ENCODE measurements around the gene SSRP1.
"Not testable (repeated sequence)": the region's sequence is repeated elsewhere in the genome, so short reads cannot be mapped to it uniquely, and the experiment has no call there.

Gene SSRP1

GRCh38 chr11:57300785-57301184 lies 34.9 kb downstream of the SSRP1 start:
- DNase-seq (ENCODE audit: low read depth) = no peak

DNA sequence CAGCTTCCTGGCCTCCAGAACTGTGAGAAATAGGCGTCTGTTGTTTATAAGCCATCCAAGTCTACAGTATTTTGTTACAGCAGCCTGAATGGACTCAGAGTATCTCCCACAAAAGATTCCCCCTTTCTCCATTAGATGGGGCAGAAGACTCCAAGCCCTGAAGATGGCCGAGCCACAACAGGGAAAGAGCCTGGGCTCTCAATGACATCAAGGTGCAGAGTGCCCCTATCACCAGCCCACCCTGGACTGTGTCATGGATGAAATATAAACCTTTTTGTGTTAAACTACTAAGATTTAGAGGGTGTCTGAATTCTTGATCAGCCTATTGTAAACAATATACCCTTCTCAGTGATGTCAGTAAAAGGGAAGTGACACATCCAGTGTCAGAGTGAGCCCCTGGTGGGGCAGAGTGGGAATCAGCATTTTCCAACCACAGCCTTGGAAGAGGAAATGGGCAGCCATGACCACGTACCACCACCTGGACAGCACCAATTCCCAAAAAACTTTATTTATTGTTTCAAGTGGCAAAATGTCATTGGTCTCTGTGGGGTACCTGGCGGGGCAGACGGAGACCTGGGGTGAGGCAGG lies 36.4 kb downstream of the SSRP1 start:
- no peak for DNase-seq (ENCODE audit: low read depth)

DNA sequence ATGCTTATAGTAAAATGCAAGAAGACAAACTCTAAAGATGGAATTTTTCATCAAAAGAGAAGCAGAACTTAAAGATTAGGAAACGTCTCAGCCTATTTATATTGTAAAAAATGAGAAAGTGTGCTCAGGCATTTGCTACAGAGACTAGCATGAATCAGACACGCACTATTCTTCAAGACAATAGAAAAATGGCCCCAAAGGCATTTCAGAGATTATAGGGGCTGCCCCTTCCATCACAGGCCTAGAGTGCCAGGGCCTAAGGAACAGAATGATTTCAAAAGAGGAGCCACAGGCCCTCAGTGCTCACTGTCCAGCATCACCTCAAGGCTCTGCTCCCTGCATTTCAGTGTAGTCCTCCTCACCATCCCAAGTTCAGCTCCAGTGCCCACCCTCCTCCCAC lies 38.5 kb downstream of the SSRP1 start:
- DNase-seq (ENCODE audit: low read depth) = no peak

GRCh38 chr11:57296205-57296604 lies 39.5 kb downstream of the SSRP1 start:
- not testable (repeated sequence) for DNase-seq (ENCODE audit: low read depth)

DNA sequence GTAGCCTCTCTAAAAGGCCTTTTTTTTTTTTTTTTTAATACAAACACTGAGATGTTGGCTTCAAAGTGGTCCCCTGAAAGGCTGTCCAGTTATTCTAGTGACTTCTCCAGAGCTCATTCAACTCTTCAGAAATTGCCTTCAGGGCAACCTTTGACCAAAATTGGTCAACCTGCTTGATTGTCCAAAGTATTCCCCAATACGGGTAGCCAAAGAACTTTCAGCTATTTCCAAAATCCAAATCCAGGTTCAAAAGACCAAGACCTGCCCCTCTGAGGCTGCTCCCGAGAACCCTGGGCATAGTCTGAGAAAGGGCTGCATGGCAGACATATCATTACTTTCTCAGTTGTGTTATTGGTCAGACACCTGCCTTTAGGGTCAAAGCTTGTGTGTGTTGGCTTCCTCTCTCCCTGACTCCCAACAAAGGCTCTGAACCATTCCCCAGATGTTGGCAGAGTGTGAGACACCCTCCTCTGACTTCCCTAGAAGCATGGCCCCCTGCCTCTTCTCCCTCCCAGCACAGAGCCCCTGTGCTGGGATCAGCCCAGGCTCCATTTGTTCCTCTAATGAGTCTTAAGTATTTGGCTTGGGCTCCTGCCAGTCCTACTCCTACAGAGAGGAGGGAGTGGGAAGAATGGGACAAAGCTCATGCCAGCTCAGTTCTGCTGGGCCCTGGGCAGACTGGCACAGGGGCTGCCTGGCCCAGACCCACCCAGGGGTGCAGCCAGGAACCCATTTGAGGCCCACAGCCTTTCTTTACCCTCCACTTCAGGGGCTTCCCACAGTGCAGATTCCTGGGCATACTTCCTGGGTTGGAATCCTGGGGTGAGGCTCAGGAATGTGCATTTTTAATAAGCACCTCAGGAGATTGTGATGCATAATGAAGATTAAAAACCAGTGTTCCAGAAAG lies 41.2 kb downstream of the SSRP1 start:
- DNase-seq (ENCODE audit: low read depth) = peak; percentile 27

GRCh38 chr11:57290288-57290687 lies 45.4 kb downstream of the SSRP1 start:
- no peak for DNase-seq (ENCODE audit: low read depth)

- peak; percentile 30 for DNase-seq (ENCODE audit: low read depth)
Measured at GRCh38 chr11:57288771-57289579, 46.7 kb downstream of the SSRP1 start.

DNA sequence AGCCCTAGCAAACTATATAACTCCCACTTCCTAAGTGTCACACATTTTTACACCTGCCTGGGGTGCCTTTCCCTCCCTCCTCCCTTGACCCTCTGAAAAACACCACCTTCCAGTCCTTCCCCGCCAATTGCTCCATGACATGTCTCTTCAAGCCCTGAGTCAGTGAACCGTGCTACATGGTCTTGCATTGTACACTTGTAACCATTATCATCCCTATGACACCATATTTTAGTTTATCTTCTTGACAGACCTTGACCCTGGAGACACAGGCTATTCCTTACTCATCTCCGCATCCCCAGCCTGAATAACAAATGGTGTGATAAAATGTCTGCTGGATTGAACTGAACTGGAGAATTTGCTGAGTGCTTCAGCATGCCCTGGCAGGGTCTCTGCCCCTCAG lies 47.8 kb downstream of the SSRP1 start:
- no peak for DNase-seq (ENCODE audit: low read depth)

GRCh38 chr11:57283231-57283990 lies 52.3 kb downstream of the SSRP1 start:
- no peak for DNase-seq (ENCODE audit: low read depth)

- not testable (repeated sequence) for DNase-seq (ENCODE audit: low read depth)
Measured at GRCh38 chr11:57281546-57281945, 54.1 kb downstream of the SSRP1 start.

- DNase-seq (ENCODE audit: low read depth) = peak; percentile 83
Measured at GRCh38 chr11:57279116-57279515, 56.6 kb downstream of the SSRP1 start.

DNA sequence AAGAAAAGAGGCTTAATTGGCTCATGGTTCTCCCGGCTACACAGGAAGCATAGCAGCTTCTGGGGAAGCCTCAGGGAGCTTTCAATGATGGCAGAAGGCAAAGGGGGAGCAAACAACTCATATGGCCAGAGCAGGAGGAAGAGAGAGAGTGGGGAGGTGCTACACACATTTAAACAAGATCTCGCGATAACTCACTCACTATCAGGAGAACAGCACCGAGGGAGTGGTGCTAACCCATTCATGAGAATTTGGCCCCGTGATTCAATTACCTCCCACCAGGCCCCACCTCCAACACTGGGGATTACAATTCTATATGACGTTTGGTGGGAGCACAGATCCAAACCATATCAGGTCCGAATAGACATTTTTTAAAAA lies 57.0 kb downstream of the SSRP1 start:
- no peak for DNase-seq (ENCODE audit: low read depth)

GRCh38 chr11:57277845-57278720 lies 57.6 kb downstream of the SSRP1 start:
- peak; percentile 85 for DNase-seq (ENCODE audit: low read depth)

- DNase-seq (ENCODE audit: low read depth) = no peak
Measured at GRCh38 chr11:57276971-57277675, 58.6 kb downstream of the SSRP1 start.

DNA sequence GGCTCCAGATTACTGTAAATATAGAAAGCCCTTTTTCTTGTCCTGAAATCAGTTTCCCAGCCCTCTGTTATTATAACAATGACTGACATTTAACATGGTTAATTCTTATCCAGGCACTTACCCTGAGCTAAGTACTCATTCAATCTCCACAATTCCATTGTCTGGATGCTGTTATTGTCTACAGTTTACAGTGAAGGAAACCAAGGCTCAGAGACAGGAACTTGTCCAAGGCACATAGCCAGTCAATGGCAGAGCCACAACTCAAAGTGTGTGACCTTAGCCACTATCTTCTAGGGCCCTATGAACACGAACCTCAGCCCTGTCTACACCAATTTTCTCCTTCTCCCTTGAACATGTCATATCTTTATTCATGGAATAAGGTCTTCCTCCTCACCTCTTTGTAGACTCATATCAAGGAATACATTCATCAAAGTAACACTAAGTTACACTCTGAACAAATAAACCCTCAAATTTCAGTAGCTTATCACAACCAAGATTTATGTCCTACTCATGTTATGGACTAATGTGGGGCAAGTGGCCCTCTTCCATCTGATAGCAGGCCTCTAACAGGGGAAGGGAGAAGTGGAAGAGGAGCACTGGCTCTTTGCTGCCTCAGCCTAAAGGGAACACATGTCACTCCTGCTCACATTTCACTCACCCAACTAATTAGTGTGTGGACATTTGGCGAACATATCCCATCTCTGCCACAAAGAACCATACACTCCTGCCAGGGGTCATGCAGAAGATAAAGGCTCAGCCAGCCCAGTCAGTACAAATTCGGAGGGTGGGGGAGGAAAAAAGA lies 59.3 kb downstream of the SSRP1 start:
- DNase-seq (ENCODE audit: low read depth) = no peak

Data from fibroblast of the conjunctiva (primary cell).